NCI-H345 (cell line): ENCODE results near the gene CHST13.
A peak's percentile ranks its signal among the peaks of the same experiment; 100 is the strongest.

Source experiments
- DNase-seq: peaks from one replicate; lab custom pipeline; 2025; lab: John Stamatoyannopoulos, UW

CHST13 gene

GRCh38 chr3:126523745-126524428 is at the start of gene CHST13:
CHST13 (plus strand) TSS chr3:126524155; CDS start chr3:126524333, 178 bp downstream.
- no peak for DNase-seq

- DNase-seq, result peak; percentile 5
Measured at GRCh38 chr3:126474498-126475412, 49.2 kb upstream of the CHST13 start.

GRCh38 chr3:126475413-126476114 is 48.4 kb upstream of the CHST13 start, which contains the start of gene ZXDC:
ZXDC (minus strand) TSS chr3:126475891; CDS start chr3:126475865, 26 bp downstream.
- DNase-seq, result peak; percentile 89

GRCh38 chr3:126476166-126477060 is 47.5 kb upstream of the CHST13 start:
- peak; percentile 66 for DNase-seq

- DNase-seq, result no peak
Measured at GRCh38 chr3:126477061-126477380, 46.9 kb upstream of the CHST13 start.

GRCh38 chr3:126478581-126479310 is 45.2 kb upstream of the CHST13 start:
- no peak for DNase-seq

- no peak for DNase-seq
Measured at GRCh38 chr3:126479642-126480041, 44.3 kb upstream of the CHST13 start.

- no peak for DNase-seq
Measured at GRCh38 chr3:126480206-126480605, 43.7 kb upstream of the CHST13 start.

GRCh38 chr3:126480861-126481260 is 43.1 kb upstream of the CHST13 start:
- no peak for DNase-seq

- no peak for DNase-seq
Measured at GRCh38 chr3:126481808-126482502, 42.0 kb upstream of the CHST13 start.

- DNase-seq, result no peak
Measured at GRCh38 chr3:126482503-126483255, 41.3 kb upstream of the CHST13 start.

- DNase-seq, result no peak
Measured at GRCh38 chr3:126483321-126483761, 40.6 kb upstream of the CHST13 start.

GRCh38 chr3:126484148-126484547 is 39.8 kb upstream of the CHST13 start:
- no peak for DNase-seq

- no peak for DNase-seq
Measured at GRCh38 chr3:126484662-126485061, 39.3 kb upstream of the CHST13 start.

GRCh38 chr3:126485176-126485897 is 38.6 kb upstream of the CHST13 start:
- no peak for DNase-seq

GRCh38 chr3:126485956-126486355 is 38.0 kb upstream of the CHST13 start:
- DNase-seq, result no peak

GRCh38 chr3:126486360-126486847 is 37.6 kb upstream of the CHST13 start:
- DNase-seq, result no peak

GRCh38 chr3:126487151-126487771 is 36.7 kb upstream of the CHST13 start:
- DNase-seq, result no peak
